ENCODE results near the gene MRNIP. TPM values are rescaled to one million over a fixed set of nuclear protein-coding genes. Genes with fewer than 3 reads are reported as not detected.

MRNIP gene
- total and polyA plus RNA-seq, 10 donors, result 34.9 to 107 (median 49.4) TPM

DNA sequence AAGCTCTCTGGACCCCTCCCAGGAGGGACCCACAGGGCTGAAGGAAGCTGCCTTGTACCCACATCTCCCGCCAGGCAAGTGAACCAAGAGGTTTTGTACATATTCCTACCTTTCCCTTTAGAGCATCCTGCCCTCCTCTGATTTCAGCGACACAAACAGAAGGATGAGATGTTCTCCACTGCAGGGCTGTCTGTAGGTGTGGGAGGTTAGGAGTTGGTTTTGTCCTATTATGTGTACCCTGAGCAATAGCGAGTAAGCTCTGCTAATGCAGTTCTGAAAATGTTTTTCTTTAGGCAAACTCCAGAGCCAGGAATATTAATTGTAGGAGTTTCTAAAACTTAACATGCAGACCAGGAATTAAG is 24.9 kb downstream of the MRNIP start:
- no peak for DNase-seq
- peaks cover 10 to 42% (median 19%) of the 10 kb centered on the region in 6 donors for H3K4me1 ChIP-seq
- intact Hi-C loops (cut with DNase I; ENCODE audit: low total_unique reads), result no loop called here
- peaks cover 15 to 98% (median 90%) of the 10 kb centered on the region in 6 donors for H3K36me3 ChIP-seq
- H3K27ac ChIP-seq, result no peak overlapping the region
- H3K27me3 ChIP-seq (replicated peaks in 1 of 7), result no peaks in the 10 kb centered on the region
- WGBS, 5 donors, result 94 to 100% (median 97%) methylated on average over 3 of the region's 3 CpGs
- no peak overlapping the region for H3K4me3 ChIP-seq
- no peaks in the 10 kb centered on the region for H3K9me3 ChIP-seq
- TF ChIP-seq POLR2A (IDR thresholded peaks at IDR 0.05) (no peak), POLR2AphosphoS5 (IDR thresholded peaks at IDR 0.05) (no peak)
- TF ChIP-seq, protein P1, sequence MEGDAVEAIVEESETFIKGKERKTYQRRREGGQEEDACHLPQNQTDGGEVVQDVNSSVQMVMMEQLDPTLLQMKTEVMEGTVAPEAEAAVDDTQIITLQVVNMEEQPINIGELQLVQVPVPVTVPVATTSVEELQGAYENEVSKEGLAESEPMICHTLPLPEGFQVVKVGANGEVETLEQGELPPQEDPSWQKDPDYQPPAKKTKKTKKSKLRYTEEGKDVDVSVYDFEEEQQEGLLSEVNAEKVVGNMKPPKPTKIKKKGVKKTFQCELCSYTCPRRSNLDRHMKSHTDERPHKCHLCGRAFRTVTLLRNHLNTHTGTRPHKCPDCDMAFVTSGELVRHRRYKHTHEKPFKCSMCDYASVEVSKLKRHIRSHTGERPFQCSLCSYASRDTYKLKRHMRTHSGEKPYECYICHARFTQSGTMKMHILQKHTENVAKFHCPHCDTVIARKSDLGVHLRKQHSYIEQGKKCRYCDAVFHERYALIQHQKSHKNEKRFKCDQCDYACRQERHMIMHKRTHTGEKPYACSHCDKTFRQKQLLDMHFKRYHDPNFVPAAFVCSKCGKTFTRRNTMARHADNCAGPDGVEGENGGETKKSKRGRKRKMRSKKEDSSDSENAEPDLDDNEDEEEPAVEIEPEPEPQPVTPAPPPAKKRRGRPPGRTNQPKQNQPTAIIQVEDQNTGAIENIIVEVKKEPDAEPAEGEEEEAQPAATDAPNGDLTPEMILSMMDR (IDR thresholded peaks at IDR 0.05 in 8 of 11, conservative IDR thresholded peaks at IDR 0.05 in 3 of 11), result no peak

GRCh38 chr5:179833056-179833708 is 25.4 kb downstream of the MRNIP start:
- intact Hi-C loops (cut with DNase I; ENCODE audit: low total_unique reads), result no loop called here
- Histone ChIP-seq H3K36me3 (peaks cover 15 to 98% (median 90%) of the 10 kb centered on the region in 6 donors), H3K9me3 (no peaks in the 10 kb centered on the region), H3K27me3 (replicated peaks in 1 of 7) (no peaks in the 10 kb centered on the region), H3K27ac (no peak overlapping the region), H3K4me1 (peaks cover 10 to 44% (median 22%) of the 10 kb centered on the region in 6 donors), H3K4me3 (no peak overlapping the region)
- TF ChIP-seq, protein P1 (IDR thresholded peaks at IDR 0.05 in 8 of 11, conservative IDR thresholded peaks at IDR 0.05 in 3 of 11), result no peak
- TF ChIP-seq POLR2AphosphoS5 (IDR thresholded peaks at IDR 0.05) (peak; percentile 48 to 71 (median 68)), POLR2A (IDR thresholded peaks at IDR 0.05) (no peak)
- no peak for DNase-seq
- 89 to 94% (median 93%) methylated on average over 23 of the region's 23 CpGs for WGBS, 5 donors

DNA sequence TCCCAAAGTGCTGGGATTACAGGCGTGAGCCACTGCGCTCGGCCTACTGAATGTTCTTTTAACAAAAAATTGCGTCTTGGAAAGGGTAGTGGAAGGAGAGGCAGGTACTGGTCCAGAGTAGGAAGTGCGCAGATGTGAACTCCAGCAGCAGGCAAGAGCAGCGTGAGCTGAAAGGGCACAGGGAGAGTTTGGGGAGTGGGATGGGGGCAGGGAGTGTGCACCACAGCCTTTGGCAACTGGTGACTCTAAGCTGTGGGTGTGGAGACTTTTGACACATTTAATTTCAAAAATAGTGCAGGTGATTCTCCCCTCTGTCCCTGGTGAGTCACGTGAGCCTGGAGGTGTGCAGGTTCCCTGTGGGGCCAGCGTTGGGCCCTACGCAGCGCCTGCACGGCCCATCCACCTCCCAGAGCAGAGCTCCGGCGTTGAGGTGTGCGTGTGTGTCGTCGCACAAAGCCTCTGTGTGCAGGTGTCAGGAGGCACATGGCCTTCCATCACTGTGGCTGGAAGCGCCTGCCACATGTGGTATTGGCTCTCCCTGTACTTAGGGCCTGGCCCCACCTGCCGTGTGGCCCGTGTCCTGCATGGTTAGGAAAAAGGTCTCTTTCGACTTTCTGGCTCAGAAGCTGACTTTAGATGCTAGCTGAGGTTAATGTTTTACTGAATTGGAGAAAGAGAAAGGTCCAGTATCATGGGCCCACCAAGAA is 26.4 kb downstream of the MRNIP start:
- Histone ChIP-seq H3K27ac (no peak overlapping the region), H3K4me3 (no peak overlapping the region), H3K9me3 (no peaks in the 10 kb centered on the region), H3K4me1 (peaks cover 10 to 44% (median 24%) of the 10 kb centered on the region in 6 donors), H3K27me3 (replicated peaks in 1 of 7) (no peaks in the 10 kb centered on the region), H3K36me3 (peaks cover 15 to 98% (median 89%) of the 10 kb centered on the region in 6 donors)
- TF ChIP-seq, protein P1 (IDR thresholded peaks at IDR 0.05 in 8 of 11, conservative IDR thresholded peaks at IDR 0.05 in 3 of 11), result no peak
- TF ChIP-seq POLR2AphosphoS5 (IDR thresholded peaks at IDR 0.05), result peak; percentile 43 to 77 (median 54)
- intact Hi-C loops (cut with DNase I; ENCODE audit: low total_unique reads), result no loop called here
- no peak for DNase-seq
- 94 to 97% (median 95%) methylated on average over 16 to 20 of the region's 20 CpGs for WGBS, 5 donors

- H3K36me3 ChIP-seq, result peaks cover 15 to 98% (median 89%) of the 10 kb centered on the region in 6 donors
- TF ChIP-seq POLR2A (IDR thresholded peaks at IDR 0.05) (no peak), POLR2AphosphoS5 (IDR thresholded peaks at IDR 0.05) (peak in 2 of 3 donors; percentile 35 to 36)
- TF ChIP-seq, protein P1 (IDR thresholded peaks at IDR 0.05 in 8 of 11, conservative IDR thresholded peaks at IDR 0.05 in 3 of 11), result no peak
- DNase-seq, result no peak
- no peaks in the 10 kb centered on the region for H3K27me3 ChIP-seq (replicated peaks in 1 of 7)
- peaks cover under 1 to 44% (median 17%) of the 10 kb centered on the region in 6 donors for H3K4me1 ChIP-seq
- 93 to 100% (median 96%) methylated on average over 7 of the region's 7 CpGs for WGBS, 5 donors
- intact Hi-C loops (cut with DNase I; ENCODE audit: low total_unique reads), result no loop called here
- no peaks in the 10 kb centered on the region for H3K9me3 ChIP-seq
- no peak overlapping the region for H3K27ac ChIP-seq
- H3K4me3 ChIP-seq, result no peak overlapping the region
These were observed 27.7 kb downstream of the MRNIP start for GRCh38 chr5:179830818-179831468.
